IMR-90 (cell line): ENCODE measurements around the gene IER5.

Experiments
- BHLHE40 ChIP-seq: fragments of 150-350 bp; IDR thresholded peaks from 2 replicates; pipeline ENCODE4 v1.6.1; 2016; ENCODE audit warnings: mild to moderate bottlenecking, low read depth, low read length
- CEBPB ChIP-seq: IDR thresholded peaks from 2 replicates; pipeline ENCODE4 v1.6.1; 2012; ENCODE audit warnings: low read depth, low read length, improper control_type of control experiment
- CHD1 ChIP-seq: IDR thresholded peaks from 2 replicates; pipeline ENCODE4 v1.6.1; 2012; ENCODE audit warnings: low read depth, low read length, improper control_type of control experiment
- NFE2L2 ChIP-seq: fragments of 150-350 bp; IDR thresholded peaks from 2 replicates; pipeline ENCODE4 v1.6.1; 2016; ENCODE audit warnings: low read depth, mild to moderate bottlenecking, low read length
- POLR2A ChIP-seq: IDR thresholded peaks from 2 replicates; pipeline ENCODE4 v1.6.1; 2012; ENCODE audit warnings: mild to moderate bottlenecking, low read depth, low read length
- RAD21 ChIP-seq: IDR thresholded peaks from 2 replicates; pipeline ENCODE4 v1.6.1; 2012; ENCODE audit warnings: low read length, improper control_type of control experiment
- RCOR1 ChIP-seq: IDR thresholded peaks from 2 replicates; pipeline ENCODE4 v1.6.1; 2012; ENCODE audit warnings: mild to moderate bottlenecking, low read length, improper control_type of control experiment; ENCODE audit not compliant: insufficient replicate concordance
- RFX5 ChIP-seq: IDR thresholded peaks from 2 replicates; pipeline ENCODE4 v1.8.0; 2012; ENCODE audit warnings: low read depth, mild to moderate bottlenecking, low read length, moderate library complexity
- SMC3 ChIP-seq: fragments of 150-350 bp; IDR thresholded peaks from 2 replicates; pipeline ENCODE4 v1.6.1; 2016; ENCODE audit warnings: low read depth, mild to moderate bottlenecking, antibody characterized with exemption, low read length, moderate library complexity
- TF ChIP-seq, protein P1 (sequence below): conservative IDR thresholded peaks from 2 replicates; pipeline ENCODE4 v1.5.1; 2012; ENCODE audit warnings: mild to moderate bottlenecking, low read depth, low read length, improper control_type of control experiment
- TF ChIP-seq, protein P2 (sequence below): fragments of 150-350 bp; IDR thresholded peaks from 2 replicates; pipeline ENCODE4 v1.6.1; 2017; ENCODE audit warnings: mild to moderate bottlenecking, antibody characterized with exemption, low read length, low read depth

DNA sequence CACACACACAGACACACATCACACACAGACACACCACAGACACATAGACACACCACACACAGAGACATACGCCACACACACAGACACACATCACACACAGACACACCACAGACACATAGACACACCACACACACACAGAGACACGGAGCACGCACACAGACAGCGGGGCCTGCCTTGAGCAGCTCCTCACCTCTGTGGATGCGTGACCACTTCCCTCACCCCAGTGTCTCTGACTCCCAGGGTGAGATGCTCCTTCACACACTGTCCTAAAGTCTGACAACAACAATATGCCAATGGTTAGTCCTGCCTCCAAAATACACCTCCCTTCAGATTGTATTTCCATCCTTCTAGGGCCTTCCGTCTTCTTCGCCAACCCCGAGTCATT lies 48.2 kb downstream of the IER5 start:
- TF ChIP-seq, protein P1, sequence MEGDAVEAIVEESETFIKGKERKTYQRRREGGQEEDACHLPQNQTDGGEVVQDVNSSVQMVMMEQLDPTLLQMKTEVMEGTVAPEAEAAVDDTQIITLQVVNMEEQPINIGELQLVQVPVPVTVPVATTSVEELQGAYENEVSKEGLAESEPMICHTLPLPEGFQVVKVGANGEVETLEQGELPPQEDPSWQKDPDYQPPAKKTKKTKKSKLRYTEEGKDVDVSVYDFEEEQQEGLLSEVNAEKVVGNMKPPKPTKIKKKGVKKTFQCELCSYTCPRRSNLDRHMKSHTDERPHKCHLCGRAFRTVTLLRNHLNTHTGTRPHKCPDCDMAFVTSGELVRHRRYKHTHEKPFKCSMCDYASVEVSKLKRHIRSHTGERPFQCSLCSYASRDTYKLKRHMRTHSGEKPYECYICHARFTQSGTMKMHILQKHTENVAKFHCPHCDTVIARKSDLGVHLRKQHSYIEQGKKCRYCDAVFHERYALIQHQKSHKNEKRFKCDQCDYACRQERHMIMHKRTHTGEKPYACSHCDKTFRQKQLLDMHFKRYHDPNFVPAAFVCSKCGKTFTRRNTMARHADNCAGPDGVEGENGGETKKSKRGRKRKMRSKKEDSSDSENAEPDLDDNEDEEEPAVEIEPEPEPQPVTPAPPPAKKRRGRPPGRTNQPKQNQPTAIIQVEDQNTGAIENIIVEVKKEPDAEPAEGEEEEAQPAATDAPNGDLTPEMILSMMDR = no peak
- TF ChIP-seq RFX5 (no peak), POLR2A (no peak), RCOR1 (no peak), RAD21 (no peak), CEBPB (no peak), NFE2L2 (no peak), BHLHE40 (no peak), SMC3 (no peak), CHD1 (no peak)
- TF ChIP-seq, protein P2, sequence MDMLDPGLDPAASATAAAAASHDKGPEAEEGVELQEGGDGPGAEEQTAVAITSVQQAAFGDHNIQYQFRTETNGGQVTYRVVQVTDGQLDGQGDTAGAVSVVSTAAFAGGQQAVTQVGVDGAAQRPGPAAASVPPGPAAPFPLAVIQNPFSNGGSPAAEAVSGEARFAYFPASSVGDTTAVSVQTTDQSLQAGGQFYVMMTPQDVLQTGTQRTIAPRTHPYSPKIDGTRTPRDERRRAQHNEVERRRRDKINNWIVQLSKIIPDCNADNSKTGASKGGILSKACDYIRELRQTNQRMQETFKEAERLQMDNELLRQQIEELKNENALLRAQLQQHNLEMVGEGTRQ = no peak
